HG02798 (cell line): ENCODE measurements around the gene SRCAP.
A peak's percentile ranks its signal among the peaks of the same experiment; 100 is the strongest.

Source experiments
- ATAC-seq: cut with Tn5 transposase; IDR thresholded peaks from one replicate; pipeline ENCODE4 v1.9.1; 2021; ENCODE audit warnings: mild to moderate bottlenecking; ENCODE audit not compliant: unreplicated experiment, poor library complexity

SRCAP gene

DNA sequence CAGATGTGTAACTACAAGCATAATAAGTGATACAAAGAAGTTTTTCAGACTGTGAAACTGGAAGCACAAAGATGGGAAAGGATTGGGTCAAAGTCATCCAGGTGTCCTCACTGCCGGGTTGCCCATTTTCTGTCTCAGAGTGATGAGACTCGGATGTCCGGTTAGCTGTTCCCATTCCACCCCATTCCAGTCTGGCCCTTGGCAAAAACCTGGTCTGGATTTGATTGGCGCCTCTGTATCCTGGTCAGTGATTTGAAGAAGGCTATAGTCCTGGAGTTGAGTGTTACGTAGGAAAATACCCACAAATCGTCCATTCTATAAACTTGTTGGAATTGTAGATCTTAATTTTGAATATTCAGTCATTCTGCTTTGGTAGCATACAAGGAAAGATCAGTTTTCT is 29.4 kb downstream of the SRCAP start:
- no peak for ATAC-seq

GRCh38 chr16:30728899-30729672 is 30.1 kb downstream of the SRCAP start:
- no peak for ATAC-seq

DNA sequence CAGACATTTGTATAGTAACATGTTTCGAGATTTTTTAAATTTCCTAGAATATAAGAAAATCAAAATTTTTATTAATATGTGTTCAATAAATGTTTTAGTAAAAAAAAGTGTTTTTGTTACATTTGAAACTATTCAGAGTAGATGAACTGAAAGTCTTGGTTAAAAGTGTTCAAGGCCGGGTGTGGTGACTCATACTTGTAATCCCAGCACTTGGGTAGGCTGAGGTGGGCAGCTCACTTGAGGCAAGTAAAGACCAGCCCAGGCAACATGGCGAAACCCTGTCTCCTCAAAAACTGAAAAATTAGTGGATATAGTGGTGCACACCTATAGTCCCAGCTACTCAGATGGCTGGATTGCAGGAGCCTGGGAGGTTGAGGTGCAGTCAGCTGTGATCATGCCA is 32.4 kb downstream of the SRCAP start:
- ATAC-seq: no peak

DNA sequence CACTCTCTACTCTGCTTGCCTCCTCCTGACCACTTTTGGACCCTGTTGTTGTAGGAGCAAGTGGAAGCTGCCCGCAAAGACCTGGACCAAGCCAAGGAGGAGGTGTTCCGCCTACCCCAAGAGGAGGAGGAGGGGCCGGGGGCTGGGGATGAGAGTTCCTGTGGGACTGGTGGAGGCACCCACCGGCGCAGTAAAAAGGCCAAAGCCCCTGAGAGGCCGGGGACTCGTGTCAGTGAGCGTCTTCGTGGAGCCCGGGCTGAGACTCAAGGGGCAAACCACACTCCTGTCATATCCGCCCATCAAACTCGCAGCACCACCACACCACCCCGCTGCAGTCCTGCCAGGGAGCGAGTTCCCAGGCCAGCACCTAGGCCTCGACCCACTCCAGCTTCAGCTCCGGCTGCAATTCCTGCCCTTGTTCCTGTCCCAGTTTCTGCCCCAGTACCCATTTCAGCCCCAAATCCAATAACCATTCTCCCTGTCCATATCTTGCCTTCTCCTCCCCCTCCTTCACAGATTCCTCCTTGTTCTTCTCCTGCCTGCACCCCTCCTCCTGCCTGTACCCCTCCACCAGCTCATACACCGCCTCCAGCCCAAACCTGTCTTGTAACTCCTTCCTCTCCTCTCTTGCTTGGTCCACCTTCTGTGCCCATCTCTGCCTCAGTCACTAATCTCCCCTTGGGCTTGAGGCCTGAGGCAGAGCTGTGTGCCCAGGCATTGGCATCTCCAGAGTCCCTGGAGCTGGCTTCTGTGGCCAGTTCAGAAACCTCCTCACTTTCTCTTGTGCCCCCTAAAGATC is 38.2 kb downstream of the SRCAP start:
- no peak for ATAC-seq

- ATAC-seq: no peak
Measured at GRCh38 chr16:30737794-30738648, 39.0 kb downstream of the SRCAP start.

DNA sequence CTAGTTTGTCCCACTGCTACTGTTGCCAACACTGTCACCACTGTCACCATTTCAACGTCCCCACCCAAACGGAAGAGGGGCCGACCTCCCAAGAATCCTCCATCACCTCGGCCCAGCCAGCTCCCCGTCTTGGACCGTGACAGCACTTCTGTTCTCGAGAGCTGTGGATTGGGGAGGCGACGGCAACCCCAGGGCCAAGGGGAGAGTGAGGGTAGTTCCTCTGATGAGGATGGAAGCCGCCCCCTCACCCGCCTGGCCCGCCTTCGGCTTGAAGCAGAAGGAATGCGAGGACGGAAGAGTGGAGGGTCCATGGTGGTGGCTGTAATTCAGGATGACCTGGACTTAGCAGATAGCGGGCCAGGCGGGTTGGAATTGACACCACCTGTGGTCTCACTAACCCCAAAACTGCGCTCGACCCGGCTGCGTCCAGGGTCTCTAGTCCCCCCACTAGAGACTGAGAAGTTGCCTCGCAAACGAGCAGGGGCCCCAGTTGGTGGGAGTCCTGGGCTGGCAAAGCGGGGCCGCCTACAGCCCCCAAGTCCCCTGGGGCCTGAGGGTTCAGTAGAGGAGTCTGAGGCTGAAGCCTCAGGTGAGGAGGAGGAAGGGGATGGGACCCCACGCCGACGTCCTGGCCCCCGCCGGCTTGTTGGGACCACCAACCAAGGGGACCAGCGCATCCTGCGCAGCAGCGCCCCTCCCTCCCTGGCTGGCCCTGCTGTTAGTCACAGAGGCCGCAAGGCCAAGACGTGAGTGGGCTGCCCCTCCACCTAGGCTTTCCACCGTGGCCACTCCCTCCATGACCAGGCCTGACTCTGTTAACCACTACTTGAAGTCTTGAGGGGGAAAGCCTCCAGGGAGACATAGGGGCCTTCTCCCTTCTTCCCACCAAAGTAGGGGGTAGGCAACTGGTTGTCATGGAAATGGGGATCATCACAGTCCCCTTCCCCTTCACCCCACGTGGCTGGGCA is 40.3 kb downstream of the SRCAP start:
- ATAC-seq: no peak

- ATAC-seq: no peak
Measured at GRCh38 chr16:30740364-30741251, 41.6 kb downstream of the SRCAP start.

GRCh38 chr16:30741461-30741914 is 42.5 kb downstream of the SRCAP start:
- no peak for ATAC-seq

DNA sequence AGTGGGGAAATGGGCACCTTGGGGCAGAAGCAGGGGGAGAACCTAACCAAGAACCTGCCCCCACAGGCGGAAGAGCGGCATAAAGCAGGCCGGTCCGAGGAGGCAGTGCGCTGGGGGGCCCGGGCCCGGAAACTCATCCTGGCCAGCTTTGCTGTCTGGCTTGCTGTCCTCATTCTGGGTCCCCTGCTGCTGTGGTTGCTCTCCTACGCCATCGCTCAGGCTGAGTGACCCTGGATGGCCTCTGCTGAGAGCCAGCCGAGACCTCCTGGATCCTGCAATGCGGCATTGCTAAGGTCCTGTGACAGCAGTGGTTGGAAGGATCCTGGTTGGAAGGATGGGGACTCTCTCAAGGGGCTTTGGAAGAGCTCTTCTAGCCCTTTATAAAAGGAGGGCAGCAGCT is 44.7 kb downstream of the SRCAP start:
- no peak for ATAC-seq

GRCh38 chr16:30744183-30744582 is 45.2 kb downstream of the SRCAP start:
- ATAC-seq: no peak

- no peak for ATAC-seq
Measured at GRCh38 chr16:30745082-30745481, 46.1 kb downstream of the SRCAP start.

DNA sequence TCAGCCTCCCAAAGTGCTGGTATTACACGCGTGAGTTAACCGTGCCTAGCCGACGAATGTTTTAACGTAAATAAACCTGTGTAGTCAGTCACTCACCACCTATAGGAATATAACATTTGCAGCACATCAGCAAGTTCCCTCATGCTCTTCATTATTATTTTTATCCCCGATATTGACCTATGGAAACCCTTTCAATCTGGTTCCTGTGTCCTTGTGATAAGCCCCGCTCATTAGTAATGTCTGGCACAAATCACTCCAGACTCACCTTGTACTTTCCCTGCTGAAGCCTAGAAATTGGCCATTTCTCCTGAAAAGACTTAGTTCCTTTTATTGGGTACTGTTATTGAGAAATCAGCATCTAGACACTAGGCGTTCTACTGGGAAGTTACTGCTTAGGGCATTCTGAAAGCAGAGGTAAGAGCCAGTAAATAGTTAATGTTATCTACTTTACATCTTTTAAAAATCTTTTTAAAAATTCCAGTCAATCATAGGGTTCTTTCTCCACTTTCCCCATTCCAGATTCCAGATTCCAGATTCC is 47.7 kb downstream of the SRCAP start:
- no peak for ATAC-seq

DNA sequence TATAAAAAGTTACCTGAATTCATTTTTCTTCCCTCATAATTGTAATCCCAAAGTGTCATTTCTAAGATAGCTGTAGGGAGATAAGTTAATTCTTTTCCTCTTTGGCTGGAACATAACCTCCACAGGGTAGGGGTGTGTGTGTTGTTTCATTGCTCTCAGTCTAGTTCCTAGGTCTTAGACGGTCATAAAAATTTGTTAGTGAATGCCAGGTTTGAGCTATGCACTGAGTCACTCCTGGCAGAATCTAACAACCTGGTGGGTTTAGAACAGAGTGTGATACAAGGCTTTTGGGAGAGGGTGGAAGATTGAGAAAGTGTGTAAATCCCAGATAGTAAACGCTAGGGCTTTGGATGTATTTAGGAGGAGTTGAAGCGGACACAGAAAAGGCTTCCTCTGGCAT is 48.4 kb downstream of the SRCAP start:
- no peak for ATAC-seq

DNA sequence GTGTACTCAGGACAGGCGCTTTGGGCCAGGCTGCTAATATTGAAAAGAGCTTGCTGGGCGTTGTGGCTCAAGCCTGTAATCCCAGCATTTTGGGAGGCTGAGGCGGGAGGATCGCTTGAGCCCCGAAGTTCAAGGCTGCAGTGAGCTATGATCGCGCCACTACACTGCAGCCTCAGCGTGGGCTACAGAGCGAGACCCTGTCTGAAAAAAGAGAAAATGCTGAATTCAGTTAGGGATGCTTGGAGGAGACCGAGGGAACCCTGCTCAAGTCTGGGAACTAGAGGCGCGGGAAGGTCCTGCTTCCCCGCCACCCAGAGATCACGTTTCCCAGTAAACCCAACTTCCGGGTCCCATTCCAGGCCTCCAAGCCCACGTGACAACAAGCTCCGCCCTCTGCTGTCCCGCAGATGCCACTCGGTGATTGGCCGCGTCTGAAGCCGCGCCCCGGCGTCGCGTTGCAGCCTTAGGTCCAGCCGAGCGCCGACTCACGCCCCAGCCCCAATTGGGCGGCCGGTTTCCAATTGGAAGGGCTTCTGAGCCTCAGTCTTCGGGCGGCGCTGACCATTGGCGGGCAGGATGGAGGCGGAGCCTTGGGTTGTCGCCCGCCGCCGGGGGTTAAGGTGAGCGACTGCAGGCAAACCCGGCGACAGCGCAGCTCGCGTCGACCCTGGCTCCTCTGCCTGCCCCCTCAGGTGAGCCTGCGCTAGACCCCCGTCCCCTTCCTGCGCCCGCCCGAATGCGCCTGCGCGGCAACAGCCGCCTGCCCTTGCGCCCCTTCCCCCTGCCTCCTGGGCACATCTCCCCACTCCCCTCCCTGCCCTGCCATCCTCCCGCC is 49.0 kb downstream of the SRCAP start, which contains the start of gene PHKG2:
PHKG2 (plus strand) TSS at position 627 of the 835 bp plus-strand sequence. CDS start 396 bp downstream, outside the sequence.
- peak; percentile 98 for ATAC-seq

DNA sequence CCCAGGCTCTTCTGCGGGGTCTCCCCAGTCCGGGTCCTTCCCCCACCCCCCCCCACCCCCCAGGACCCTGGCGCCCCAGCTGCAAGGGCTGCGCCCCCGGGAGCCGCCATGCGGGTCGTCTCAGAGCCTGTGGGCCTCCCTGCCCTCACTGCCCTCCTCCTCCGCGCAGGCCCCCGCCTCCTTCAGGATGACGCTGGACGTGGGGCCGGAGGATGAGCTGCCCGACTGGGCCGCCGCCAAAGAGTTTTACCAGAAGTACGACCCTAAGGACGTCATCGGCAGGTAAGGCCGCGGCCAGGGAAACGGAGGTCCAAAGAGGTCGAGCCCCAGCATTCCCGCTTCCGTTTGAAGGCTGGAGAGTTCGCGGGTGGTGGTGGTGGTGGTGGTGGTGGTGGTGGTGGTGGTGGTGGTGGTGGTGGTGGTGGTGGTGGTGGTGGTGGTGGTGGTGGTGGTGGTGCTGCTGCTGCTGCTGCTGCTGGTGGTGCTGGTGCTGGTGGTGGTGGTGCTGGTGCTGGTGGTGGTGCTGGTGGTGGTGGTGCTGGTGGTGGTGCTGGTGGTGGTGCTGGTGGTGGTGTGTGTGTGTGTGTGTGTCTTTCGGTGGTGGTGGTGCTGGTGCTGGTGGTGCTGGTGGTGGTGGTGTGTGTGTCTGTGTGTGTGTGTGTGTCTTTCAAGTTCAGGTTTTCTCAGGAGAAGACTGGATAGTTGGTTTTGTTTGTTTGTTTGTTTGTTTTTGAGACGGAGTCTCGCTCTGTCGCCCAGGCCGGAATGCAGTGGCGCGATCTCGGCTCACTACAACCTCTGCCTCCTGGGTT is 49.9 kb downstream of the SRCAP start:
- ATAC-seq: no peak

DNA sequence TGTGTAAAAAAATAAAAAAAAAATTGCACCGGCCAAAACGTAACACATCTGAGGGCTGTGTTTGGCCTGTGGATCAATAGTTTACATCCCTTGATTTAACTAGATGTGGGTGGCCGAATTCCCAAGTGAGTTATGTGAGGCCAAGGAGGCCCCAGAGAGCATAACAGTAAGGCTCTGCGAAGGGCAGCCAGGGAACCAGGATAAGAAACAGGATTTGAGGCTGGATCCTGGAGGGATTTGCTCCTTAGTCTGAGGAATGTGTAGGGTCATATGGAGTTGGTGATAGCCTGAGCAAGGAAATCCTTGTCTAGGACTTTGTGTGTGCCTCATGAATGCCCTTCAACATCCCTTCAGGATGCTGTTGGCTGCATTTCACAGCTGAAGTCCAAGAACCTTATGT is 51.2 kb downstream of the SRCAP start:
- no peak for ATAC-seq
